RPMI7951 (cell line): ENCODE results near the gene PTPRN2. TPM values are rescaled to one million over a fixed set of nuclear protein-coding genes. Genes with fewer than 3 reads are reported as not detected.
"Not testable (repeated sequence)": the region's sequence is repeated elsewhere in the genome, so short reads cannot be mapped to it uniquely, and the experiment has no call there.

Experiments used
- DNase-seq: peaks from one replicate; pipeline ENCODE4 v3.0.0-alpha.2; 2012; ENCODE audit warnings: low read depth
- total RNA-seq: library from RNA; depleted of rRNA; stranded (reverse); fragments of >200 nt; shearing (Covaris generic); gene quantifications from 2 replicates; pipeline ENCODE4 v1.2.3, GENCODE V29; 2014

The PTPRN2 gene
- total RNA-seq, 1 experiment from 2014 or later, result 9.0 TPM

DNA sequence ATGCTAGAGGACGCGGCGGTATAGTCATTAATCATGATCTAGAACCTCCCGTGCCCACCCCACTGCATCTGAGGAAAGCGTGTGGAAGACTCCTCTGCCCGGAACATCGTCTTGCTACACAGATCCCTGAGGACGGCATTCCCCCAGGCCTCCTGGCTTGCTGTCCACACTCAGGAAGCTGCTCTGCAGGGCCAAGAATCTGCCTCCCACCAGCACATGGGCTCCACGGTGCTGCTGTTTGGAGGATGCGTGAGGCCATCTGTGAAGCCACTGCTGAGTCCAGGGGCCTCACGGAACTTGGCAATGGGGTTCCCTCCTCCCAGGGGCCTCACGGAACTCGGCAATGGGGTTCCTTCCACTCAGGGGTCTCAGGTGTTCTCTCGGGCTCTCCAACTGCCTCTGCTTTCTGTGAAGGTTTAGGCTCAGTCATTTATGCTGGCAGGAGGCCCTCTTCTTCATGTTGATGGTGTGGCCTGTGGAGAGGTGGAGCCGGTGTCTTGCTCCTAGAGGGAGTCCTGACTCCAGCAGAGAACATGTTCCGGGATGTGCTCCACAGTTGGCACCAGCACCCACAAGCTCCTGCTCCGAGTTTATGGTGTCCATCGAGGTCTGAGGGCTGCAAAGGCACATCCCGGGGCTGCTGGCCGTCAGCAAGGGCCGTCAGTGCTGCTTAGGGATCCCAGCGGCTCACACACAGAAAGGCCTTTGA lies 977.5 kb downstream of the PTPRN2 start:
- no peak for DNase-seq

DNA sequence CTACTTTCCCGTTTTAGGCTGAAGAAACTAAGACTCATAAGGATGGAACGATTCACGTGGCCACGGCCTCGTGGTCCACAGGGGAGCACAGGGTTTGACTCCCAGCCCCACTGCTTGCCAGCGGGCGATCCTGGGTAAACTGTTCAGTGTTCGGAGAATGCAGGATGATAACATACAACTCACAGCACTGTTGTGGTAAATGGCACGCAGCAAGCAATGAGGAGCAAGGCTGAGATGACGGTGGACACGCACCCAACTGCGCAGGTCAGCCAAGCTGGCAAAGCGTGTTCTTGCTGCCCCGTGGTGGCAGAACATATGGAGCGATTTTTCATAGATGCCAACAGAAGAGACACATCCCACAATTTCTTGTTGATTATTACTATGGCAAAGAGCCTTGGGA lies 978.1 kb downstream of the PTPRN2 start:
- no peak for DNase-seq

DNA sequence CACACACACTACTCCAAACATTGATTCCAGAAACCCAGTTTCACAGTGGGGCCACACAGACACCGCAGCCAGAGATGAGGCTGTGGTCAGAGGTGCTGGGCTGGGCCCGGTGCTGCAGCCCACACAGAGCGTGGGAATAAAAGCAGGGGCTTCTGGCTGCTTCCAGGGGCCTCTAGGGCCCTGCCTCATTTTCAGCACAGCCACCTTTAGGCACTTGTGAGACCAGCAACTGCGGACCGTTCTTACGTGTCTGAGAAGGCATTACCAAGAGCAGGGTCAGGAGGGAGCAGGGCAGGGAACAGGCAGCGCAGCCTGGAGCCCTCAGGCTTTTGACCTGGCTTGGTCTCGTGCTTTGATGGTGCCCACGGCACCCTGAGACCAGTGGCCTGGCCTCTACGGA lies 980.4 kb downstream of the PTPRN2 start:
- DNase-seq, result no peak

DNA sequence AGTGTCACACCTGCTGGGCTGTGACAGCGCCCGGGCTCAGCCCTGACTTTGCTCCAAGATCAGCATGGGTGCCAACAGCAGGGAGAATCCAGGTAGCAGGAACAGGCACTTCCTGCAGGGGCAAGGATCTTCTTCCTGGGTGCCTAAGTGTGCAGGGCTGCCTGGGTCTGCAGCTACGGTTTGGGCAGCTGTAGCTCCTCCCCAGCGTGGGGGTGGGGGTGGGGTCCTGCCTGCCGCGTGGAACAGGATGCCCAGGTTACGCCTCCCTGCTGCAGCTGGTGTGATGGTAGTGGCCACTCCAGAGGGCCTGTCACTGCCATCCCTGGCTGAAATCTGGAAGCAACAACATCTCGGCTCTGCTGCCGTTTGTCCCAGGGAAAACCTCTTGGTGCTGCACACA lies 981.5 kb downstream of the PTPRN2 start:
- DNase-seq, result no peak

DNA sequence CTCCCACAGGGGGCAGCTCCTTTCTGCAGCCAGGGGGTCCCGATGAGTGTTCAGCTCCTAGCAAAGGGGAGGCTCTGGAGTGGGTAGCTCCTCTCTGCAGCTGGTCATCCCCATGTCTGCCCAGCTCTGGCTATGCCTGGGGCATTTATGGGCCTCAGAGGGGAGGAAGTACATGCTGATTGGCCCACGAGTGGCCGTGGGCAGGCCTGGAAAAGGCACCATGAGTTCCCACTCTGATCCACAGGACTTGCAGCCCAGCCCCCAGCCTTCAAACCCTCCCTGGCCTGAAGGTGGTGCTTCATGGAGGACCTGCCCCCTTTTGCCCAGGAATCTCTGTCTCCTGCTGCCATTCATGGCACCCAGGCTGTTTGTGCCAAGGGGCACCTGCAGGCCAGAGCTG lies 982.0 kb downstream of the PTPRN2 start:
- no peak for DNase-seq

DNA sequence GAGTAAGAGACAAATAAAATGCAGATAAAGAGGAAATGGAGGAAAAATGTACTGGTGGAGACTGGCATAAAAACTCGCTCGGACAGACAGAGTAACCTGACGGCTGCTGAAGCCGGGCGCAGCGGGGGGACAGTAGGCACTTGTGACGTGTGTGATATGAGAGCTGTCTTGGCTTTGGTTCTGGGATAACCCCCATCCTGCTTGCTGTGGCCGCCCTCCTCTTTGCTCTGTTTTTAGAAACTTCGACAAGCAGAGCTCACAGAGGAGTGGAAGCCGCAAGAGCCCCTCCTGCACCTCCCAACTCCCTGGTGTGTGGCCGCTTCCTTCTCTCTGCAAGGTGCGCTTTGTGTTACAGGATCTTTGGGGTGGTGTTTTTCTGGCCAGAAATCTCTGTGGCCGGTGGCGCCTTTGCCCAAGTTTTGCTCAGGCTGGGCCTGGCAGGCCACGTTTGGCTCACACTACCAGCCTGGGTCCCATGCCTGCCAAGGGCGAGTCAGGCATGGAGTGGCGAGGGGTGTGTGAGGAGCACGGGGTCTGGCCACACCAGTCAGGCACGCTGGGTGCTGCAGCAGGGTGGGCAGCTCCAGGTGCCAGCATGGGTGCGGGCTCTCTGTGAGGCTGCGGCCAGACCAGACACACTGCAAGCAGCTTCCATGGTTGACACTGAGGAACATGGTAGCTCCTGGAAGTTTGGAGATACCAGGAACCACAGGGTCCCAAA lies 982.8 kb downstream of the PTPRN2 start:
- no peak for DNase-seq

DNA sequence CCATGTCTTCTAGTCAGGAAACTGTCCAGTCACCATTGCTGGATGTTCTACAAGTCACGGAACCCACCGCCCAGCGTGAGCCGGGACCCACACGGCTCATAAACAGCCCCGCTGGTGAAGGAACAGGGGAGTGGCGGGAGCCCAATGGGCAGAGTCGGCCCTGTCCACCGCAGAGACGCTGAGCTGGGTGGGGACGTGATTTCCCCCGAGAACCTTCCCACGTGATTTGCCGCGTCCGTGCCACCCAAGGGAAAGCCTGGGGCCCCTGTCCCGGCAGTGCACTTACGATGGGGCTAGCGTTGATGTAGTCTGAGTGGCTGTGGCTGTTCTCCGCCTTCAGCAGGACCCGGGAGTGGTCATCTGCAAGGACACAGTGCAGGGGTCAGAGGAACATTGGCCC lies 983.9 kb downstream of the PTPRN2 start:
- DNase-seq, result no peak

DNA sequence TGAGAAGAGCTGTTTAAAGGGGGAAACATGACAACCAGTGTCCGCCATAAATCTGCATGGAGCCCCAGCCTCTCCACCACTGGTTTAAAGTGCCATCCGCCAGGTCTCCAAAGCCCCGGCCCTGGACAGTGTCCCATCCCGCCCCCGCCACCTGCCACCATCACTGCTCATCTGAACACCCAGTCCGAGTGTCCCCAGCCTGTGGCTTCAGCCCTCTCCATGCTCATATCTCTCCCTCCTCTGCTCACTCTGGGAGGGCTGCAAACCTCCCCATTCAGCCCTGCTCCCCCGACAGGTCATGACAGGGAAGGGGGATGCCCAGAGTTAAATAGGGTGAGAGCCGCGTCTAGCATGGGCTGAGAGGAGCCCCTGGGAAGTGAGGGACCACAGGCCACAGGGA lies 984.6 kb downstream of the PTPRN2 start:
- DNase-seq, result no peak

DNA sequence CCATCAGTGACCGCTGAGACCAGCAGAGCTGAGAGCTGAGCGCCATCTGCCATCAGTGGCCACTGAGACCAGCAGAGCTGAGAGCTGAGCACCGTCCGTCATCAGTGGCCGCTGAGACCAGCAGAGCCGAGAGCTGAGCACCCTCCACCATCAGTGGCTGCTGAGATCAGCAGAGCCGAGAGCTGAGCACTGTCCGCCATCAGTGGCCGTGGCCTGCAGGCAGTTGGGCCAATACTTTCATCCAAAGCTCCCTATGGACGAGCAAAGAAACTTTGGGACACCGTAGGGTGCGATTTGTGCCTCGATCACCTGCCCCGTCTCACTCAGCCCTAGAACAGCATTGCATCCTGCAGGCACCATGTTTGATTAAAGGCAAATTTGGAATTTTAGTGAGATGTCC lies 985.0 kb downstream of the PTPRN2 start:
- no peak for DNase-seq

DNA sequence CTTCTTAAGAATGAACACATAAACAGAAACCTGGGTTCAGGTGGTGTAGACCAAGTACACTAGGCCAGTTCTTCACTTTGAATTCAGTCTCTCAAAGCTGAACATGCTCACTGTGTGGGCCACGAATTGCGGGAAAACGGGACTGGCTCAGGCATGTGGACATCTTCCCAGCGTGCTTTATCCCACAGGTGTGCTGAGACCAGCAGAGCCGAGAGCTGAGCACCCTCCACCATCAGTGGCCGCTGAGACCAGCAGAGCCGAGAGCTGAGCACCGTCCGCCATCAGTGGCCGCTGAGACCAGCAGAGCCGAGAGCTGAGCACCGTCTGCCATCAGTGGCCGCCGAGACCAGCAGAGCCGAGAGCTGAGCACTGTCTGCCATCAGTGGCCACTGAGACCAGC lies 985.5 kb downstream of the PTPRN2 start:
- DNase-seq, result no peak

DNA sequence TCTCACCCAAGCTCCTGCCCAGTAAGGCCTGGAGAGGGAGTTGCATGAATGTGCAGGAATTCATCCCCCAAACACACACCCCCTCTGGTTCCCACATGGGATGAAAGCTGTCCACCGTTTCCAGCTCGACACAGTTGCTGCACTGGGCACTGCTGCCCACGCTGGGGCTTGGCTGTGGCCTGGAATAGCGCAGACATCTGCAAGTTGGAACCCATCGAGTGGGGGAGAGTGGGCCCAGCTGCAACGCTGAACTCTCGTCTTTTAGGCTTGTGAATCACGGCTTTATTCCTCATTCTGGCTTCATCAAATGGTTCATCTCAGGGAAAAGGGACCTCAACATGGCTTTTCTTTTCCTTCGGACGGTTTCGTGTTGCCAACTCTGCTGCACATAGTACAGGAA lies 986.1 kb downstream of the PTPRN2 start:
- no peak for DNase-seq

DNA sequence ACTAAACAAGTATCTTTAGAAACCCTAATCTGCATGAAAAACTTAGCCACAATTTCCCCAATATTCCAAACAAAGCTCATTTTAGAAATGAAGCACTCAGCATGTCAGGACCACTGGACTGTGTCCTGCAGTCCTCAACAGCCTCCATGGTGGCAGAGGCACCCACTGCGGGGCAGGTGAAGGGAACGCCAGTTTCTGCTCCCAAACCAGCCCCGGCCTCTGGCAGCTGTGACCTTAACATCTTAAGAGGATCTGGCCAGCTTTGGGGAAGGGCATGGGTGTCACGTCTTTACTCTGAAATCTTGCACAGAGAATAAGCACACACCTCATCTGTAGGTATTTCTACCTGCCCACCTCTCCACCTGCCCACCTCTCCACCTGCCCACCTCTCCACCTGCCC lies 988.1 kb downstream of the PTPRN2 start:
- DNase-seq, result no peak

DNA sequence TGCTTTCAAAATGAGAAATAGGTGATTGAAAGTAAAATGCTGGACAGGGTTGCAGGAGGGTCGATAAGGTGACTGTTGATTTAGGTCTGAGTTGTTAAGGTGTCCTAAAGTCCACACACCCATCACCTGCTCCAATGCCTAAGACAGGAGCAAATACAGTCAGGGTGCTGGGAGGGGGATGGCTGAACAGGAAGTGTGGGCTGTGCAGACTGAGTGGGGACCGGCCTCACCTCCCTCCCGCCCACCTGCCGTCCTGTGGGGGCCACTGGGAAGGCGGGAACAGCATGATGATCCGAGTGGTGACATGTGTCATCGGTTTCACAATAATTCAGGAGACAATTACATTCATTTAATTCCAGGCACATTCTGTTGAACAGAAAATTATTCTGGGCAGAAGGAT lies 990.1 kb downstream of the PTPRN2 start:
- no peak for DNase-seq

DNA sequence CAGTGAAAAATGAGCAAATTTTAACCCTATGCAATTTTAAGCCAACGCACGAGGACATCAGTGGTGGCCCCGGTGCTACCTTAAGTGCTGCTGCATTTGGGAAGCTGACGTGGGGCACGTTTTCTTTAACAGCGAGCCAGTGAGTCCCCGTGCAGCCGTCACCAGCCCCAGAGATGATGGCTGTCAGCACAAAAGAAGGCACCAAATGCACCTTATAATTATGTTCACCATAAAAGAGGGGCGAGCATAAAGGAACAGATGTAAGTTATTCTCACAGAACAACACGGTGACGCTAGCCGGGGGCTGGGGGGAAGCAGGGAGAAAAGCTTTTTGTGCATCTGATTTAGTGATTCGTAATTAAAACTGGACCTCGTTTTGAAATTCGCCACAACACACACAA lies 990.7 kb downstream of the PTPRN2 start:
- DNase-seq, result no peak

DNA sequence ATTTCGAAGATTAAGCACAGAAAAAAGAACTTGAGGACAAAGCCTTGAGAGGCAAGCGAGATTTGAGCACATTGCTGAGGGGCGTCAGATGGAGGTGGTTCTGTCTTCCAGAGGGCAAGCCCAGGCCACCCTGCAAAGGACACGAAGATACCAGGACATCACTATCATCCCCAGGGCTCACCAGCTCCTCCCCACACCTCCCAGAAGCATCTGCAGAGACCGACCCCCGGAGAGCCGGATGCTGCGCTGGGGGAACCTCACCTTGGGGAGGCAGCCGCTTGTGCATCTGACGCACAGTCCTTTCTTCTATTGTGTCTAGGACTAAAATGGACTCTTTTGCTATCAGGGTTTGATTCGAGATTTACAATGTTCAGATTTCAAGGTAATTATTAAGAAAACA lies 991.2 kb downstream of the PTPRN2 start:
- DNase-seq, result no peak

DNA sequence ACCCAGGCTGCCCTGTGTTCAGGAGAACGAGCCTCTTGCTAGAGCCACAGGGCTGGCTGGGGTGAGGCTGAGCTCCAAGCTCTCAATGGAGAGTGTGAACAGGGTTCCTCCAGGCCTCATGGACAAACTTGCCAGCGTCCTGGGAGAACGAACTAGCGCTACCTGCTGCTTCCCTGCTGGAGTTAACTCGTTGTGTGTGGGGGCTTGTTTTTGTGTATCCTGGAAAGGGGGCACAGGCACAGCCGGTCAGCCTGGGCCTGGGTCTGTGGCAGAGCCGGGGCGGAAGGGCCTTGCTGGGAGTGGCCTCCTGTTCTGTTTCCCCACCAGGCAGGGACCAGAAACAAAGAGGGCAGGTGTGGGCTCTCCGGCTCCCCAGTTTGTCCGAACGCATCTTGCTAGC lies 991.6 kb downstream of the PTPRN2 start:
- no peak for DNase-seq

DNA sequence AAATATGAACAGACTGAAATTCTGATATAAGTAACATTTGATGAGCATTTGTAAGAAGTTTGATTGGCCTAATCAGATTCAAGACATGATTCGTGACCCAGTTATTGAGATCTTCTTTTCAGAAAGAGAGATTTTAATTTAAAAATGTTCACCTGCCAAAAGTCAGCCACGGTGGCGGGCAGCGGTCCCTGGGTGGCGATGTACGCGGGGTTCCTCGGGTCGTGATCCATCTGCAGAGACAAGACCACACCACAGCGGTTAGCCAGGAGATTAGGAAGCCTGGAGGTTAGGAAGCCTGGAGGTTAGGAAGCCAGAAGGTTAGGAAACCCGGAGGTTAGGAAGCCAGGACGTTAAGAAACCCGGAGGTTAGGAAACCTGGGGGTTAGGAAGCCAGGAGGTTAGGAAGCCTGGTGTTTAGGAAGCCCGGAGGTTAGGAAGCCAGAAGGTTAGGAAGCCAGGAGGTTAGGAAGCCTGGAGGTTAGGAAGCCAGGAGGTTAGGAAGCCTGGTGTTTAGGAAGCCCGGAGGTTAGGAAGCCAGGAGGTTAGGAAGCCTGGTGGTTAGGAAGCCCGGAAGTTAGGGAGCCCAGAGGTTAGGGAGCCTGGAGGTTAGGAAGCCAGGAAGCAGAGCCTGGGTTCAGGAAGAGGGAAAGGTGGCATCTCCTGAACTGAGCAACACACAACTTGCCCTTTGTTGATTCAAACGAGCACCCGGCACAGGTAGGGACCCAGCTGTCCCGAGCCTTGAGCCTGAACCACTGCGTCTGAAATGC lies 992.4 kb downstream of the PTPRN2 start:
- DNase-seq, result no peak

DNA sequence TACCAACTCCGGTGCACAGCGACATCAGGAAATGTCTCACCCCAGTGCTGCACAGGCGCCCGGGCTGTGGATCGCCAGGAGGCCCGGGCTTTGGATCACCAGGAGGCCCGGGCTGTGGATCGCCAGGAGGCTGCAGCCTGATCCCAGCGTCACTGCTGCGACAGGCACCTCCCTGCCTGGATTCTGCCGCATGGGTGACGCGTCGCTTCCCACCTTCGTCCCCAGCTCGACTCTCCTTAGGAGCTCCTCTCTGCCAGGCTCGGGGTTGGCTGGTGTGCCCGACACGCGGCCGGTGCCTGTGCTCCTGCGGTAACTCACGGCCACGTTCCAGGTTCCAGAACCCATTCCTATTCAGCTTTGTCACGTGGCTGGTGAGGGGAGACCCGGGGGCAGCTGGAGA lies 993.3 kb downstream of the PTPRN2 start:
- DNase-seq, result no peak

DNA sequence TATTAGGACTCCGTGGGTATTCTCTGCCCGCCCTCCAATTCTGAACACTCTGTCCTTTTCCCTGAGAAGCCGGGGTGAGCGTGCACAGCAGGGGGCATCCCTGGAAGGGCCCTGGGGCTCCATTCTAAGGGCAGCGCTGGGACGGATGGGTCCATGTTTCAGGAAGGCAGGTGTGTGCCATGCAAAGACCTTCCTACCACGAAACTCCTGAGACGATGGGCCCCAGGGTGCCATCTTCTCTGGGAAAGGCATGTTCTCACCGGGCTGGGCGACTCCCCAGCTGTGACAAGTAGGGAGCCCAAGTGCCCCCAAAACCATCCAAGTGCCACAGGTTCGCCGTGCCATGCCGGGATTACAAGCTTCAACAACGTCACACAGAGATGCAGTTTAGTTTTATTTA lies 994.1 kb downstream of the PTPRN2 start:
- DNase-seq, result no peak

DNA sequence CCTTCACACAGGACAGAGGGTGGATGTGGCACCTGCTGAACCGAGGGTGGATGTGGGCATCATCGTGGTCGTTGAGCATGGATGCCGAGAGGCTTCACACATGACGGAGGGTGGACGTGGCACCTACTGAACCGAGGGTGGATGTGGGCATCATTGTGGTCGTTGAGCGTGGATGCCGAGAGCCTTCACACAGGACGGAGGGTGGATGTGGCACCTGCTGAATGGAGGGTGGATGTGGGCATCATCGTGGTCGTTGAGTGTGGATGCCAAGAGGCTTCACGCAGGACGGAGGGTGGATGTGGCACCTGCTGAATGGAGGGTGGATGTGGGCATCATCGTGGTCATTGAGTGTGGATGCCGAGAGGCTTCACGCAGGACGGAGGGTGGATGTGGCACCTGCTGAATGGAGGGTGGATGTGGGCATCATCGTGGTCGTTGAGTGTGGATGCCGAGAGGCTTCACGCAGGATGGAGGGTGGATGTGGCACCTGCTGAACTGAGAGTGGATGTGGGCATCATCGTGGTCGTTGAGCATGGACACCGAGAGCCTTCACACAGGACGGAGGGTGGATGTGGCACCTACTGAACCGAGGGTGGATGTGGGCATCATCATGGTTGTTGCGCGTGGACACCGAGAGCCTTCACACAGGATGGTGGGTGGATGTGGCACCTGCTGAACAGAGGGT lies 994.8 kb downstream of the PTPRN2 start:
- DNase-seq, result not testable (repeated sequence)

DNA sequence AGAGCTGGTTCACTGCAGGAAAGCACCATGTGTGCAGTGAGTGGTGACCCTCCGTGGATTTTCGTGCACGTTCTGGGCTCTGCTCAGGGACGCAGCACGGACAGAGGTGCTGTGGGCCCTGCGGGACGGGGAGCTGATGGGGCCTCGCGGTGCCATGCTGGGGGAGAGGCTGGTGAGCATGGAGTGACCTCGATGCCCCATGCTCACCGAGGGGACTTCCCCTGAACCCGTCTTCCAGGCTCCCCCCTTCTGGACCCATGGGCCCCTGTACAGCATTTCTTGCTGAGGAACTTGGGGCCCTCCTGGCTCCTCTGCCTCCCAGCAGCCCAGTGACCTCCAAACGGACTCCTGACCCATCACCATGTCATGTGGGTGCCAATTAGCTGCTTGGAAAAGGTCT lies 997.1 kb downstream of the PTPRN2 start:
- DNase-seq, result no peak

DNA sequence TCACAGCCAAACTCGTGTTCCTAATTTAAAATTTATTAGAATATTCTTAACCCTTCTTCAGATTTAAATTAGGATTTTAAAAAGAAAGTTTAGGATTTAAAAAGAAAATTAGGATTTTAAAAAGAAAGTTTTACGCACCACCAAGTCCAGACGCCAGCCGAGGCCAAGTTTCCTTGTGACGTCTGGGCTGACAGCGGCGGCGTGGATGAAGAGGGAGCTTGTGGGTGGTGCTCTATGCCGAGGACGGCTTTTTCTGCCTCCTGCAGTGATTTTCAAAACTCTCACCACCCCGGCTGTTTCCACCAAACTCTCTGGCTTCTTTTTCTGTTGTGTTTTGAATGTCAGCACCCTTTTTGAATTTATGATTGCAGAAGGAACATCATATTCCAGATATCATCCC lies 997.9 kb downstream of the PTPRN2 start:
- DNase-seq, result no peak
